ENCODE results near the gene SATL1. TPM values are rescaled to one million over a fixed set of nuclear protein-coding genes. Genes with fewer than 3 reads are reported as not detected.

SATL1 gene
- total RNA-seq, 2 experiments from 2014 or later = not detected

- no peaks in the 10 kb centered on the region for H3K27me3 Mint-ChIP-seq
These were observed 177.9 kb downstream of the SATL1 start for GRCh38 chrX:85065512-85066198.

GRCh38 chrX:85052636-85053343, 190.8 kb downstream of the SATL1 start:
- ATAC-seq (ENCODE audit: low read depth) = no peak
- Mint-ChIP-seq H3K4me3 (no peak overlapping the region), H3K9me3 (no peaks in the 10 kb centered on the region), H3K27me3 (no peaks in the 10 kb centered on the region), H3K36me3 (peaks cover 3% of the 10 kb centered on the region), H3K27ac (no peak overlapping the region), H3K4me1 (no peaks in the 10 kb centered on the region)
- DNase-seq = no peak
- POLR2A ChIA-PET = no interaction called here

More at GRCh38 chrX:85065512-85066198, 177.9 kb downstream of the SATL1 start:
- Mint-ChIP-seq H3K9me3 (peaks cover 1% of the 10 kb centered on the region), H3K36me3 (peaks cover 8% of the 10 kb centered on the region), H3K4me3 (no peak overlapping the region), H3K27ac (no peak overlapping the region), H3K4me1 (no peaks in the 10 kb centered on the region)
- DNase-seq = no peak
- no peak for ATAC-seq (ENCODE audit: low read depth)
- POLR2A ChIA-PET = no interaction called here

- Mint-ChIP-seq H3K27ac (no peak overlapping the region), H3K27me3 (no peaks in the 10 kb centered on the region), H3K36me3 (peaks cover 3% of the 10 kb centered on the region), H3K9me3 (no peaks in the 10 kb centered on the region), H3K4me3 (no peak overlapping the region), H3K4me1 (no peaks in the 10 kb centered on the region)
- POLR2A ChIA-PET = no interaction called here
- DNase-seq (no peak), ATAC-seq (ENCODE audit: low read depth) (no peak)
These were observed 191.4 kb downstream of the SATL1 start for GRCh38 chrX:85052205-85052604.

- no peak overlapping the region for H3K27ac Mint-ChIP-seq
- no peak for DNase-seq
- no peaks in the 10 kb centered on the region for H3K4me1 Mint-ChIP-seq
- POLR2A ChIA-PET = no interaction called here
- H3K27me3 Mint-ChIP-seq = no peaks in the 10 kb centered on the region
- H3K4me3 Mint-ChIP-seq = no peak overlapping the region
- no peak for ATAC-seq (ENCODE audit: low read depth)
- H3K9me3 Mint-ChIP-seq = no peaks in the 10 kb centered on the region
- no peaks in the 10 kb centered on the region for H3K36me3 Mint-ChIP-seq
These were observed 192.0 kb downstream of the SATL1 start for GRCh38 chrX:85051627-85052026.

Other genes with a start within 250 kb of the SATL1 start
- gene APOOL, start 239.9 kb downstream of the SATL1 start, total RNA-seq = 10 to 100 TPM; 12.4 TPM
- under 1 TPM; 0.30 to 0.34 TPM for gene ZNF711, start 212 bp upstream of the SATL1 start, total RNA-seq
- under 1 TPM in 1 of 2 experiments, not detected in 1; 0.11 TPM for gene POF1B, start 135.9 kb upstream of the SATL1 start, total RNA-seq

Measured in activated naive CD8-positive, alpha-beta T cell treated with anti-CD3 and anti-CD28 coated beads, Interleukin-2, amount 10 ng/mL, durations not matched to agents 7 days and 5 days (primary cell).